Measurements from ENCODE around the gene MYOM3.

GRCh38 chr1:24042315-24042714 is 69.6 kb downstream of the MYOM3 start:
- TF ChIP-seq TCF7L2 (IDR thresholded peaks at IDR 0.05; ENCODE audit: low read depth, low read length) (no peak), CTCF (CRISPR knock-in tag; IDR thresholded peaks at IDR 0.05) (no peak), ZNF350 (CRISPR knock-in tag; IDR thresholded peaks at IDR 0.05; ENCODE audit: borderline replicate concordance, low read depth) (no peak)

Measured in HepG2 (cell line).